Panc1 (cell line): ENCODE data around the gene FILIP1. TPM values are rescaled to one million over a fixed set of nuclear protein-coding genes. Genes with fewer than 3 reads are reported as not detected.

Experiments used
- ATAC-seq: fragments of 200-7000 bp; cut with Tn5 transposase; 2 replicates; pipeline ENCODE4 v1.9.1; 2020; ENCODE audit warnings: mild to moderate bottlenecking, moderate library complexity
- BruUV-seq: library from RNA; stranded (reverse); fragments of 400-500 nt; replicated peaks from 2 replicates; lab custom pipeline; 2021; lab: Mats Ljungman, UMichigan
- CTCF ChIA-PET: fragments of 300-600 bp; sonication (Branson Sonifier 250); formaldehyde crosslinking; loops from one replicate; lab custom pipeline; 2022; ENCODE audit warnings: antibody characterized with exemption; lab: Charles Lee
- POLR2A ChIA-PET: fragments of 300-600 bp; sonication (Branson Sonifier 250); formaldehyde crosslinking; loops from one replicate; lab custom pipeline; 2022; ENCODE audit warnings: antibody characterized with exemption; lab: Charles Lee
- DNase-seq: peaks from one replicate; pipeline ENCODE4 v3.0.0-alpha.2; 2010; ENCODE audit warnings: low read depth, low spot score
- H3K27ac ChIP-seq: 2 replicates; pipeline ENCODE4 v1.5.1; 2011; ENCODE audit warnings: mild to moderate bottlenecking, low read length, inconsistent platforms
- H3K27me3 ChIP-seq: fragments of 200-500 bp; sonication (Bioruptor generic); 2 replicates; pipeline ENCODE4 v1.6.0; 2014; ENCODE audit warnings: low read length, inconsistent platforms; ENCODE audit not compliant: control insufficient read depth, insufficient read depth
- H3K36me3 ChIP-seq: fragments of 200-500 bp; sonication (Bioruptor generic); 2 replicates; pipeline ENCODE4 v1.5.1; 2014; ENCODE audit warnings: inconsistent platforms, mild to moderate bottlenecking, low read length, moderate library complexity; ENCODE audit not compliant: control insufficient read depth, insufficient read depth
- H3K4me1 ChIP-seq: 2 replicates; pipeline ENCODE4 v1.5.1; 2011; ENCODE audit warnings: inconsistent platforms, mild to moderate bottlenecking, low read length, moderate library complexity; ENCODE audit not compliant: control insufficient read depth, insufficient read depth
- H3K4me3 ChIP-seq, 2 experiments: 2 replicates each; pipeline ENCODE4 v1.5.1; 2011 to 2012; ENCODE audit warnings: low read depth in 2 of 2, low read length in 2 of 2, mild to moderate bottlenecking in 2 of 2, inconsistent platforms in 1 of 2, moderate library complexity in 1 of 2
- H3K9me3 ChIP-seq: fragments of 200-500 bp; sonication (Bioruptor generic); 2 replicates; pipeline ENCODE4 v1.5.1; 2014; ENCODE audit warnings: low read depth, mild to moderate bottlenecking, inconsistent platforms, low read length, moderate library complexity; ENCODE audit not compliant: control insufficient read depth, insufficient read depth
- POLR2AphosphoS5 ChIP-seq: IDR thresholded peaks from 2 replicates; pipeline ENCODE4 v1.6.1; 2012; ENCODE audit warnings: mild to moderate bottlenecking, low read depth, low read length, moderate library complexity
- REST ChIP-seq, 2 experiments: IDR thresholded peaks; 2 replicates each; pipeline ENCODE4 v1.6.1; 2011 to 2012; ENCODE audit warnings: low read depth in 2 of 2, control low read depth in 1 of 2, low read length in 1 of 2, mild to moderate bottlenecking in 1 of 2, moderate library complexity in 1 of 2; ENCODE audit not compliant: insufficient read depth in 1 of 2
- SIN3A ChIP-seq: IDR thresholded peaks from 2 replicates; pipeline ENCODE4 v1.6.1; 2012; ENCODE audit warnings: low read depth, mild to moderate bottlenecking, low read length, moderate library complexity, borderline replicate concordance; ENCODE audit not compliant: insufficient read depth
- TCF7L2 ChIP-seq: IDR thresholded peaks from 2 replicates; pipeline ENCODE4 v1.6.1; 2011; ENCODE audit warnings: mild to moderate bottlenecking, low read depth, low read length, inconsistent platforms
- in situ Hi-C: cut with HindIII; loops from 2 replicates; pipeline ENCODE4 v1.10.0; 2016; ENCODE audit warnings: low sequenced_read_pairs, low pct_unique_long_range_greater_than_20kb
- intact Hi-C: fragments of 100-400 bp; cut with micrococcal nuclease; formaldehyde crosslinking; loops from one replicate; pipeline ENCODE4 v1.10.0; 2022; ENCODE audit not compliant: unreplicated experiment
- total RNA-seq: library from RNA; stranded (reverse); gene quantifications from one replicate; pipeline ENCODE4 v1.2.1, GENCODE V29; 2021; ENCODE audit not compliant: unreplicated experiment
- TF ChIP-seq, protein P1 (sequence below): fragments of 450-650 bp; IDR thresholded peaks from 2 replicates; pipeline ENCODE4 v1.5.1; 2017; ENCODE audit warnings: mild to moderate bottlenecking

FILIP1 gene
- total RNA-seq, 1 experiment from 2014 or later: 0.26 TPM

DNA sequence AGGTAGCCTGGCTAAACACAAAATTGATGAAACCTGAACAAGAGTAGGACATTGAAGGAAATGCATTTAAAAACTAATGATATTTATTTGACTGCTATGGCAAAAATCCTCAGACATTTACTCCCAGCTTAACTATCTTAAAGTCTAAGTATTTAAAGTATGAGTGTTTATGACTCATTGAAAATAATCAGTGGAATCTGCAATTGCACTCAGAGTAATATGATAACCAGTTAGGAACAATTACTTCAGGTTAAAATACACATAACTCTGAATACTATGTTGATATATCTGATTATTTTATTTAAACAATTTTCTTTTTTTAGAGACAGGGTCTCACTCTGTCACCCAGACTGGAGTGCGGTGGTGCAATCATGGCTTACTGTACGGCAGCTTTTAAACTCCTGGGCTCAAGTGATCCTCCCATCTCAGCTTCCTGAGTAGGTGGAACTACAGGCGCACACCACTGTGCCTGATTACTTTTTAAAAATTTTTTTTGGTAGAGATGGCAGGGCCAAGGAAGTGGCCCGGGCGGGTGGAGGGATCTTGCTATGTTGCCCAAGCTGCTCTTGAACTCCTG is 43.9 kb downstream of the FILIP1 start:
- Histone ChIP-seq H3K27ac (no peak overlapping the region), H3K36me3 (no peaks in the 10 kb centered on the region), H3K27me3 (no peaks in the 10 kb centered on the region), H3K4me1 (no peaks in the 10 kb centered on the region; the same call in 1 of the 2 replicates), H3K9me3 (no peaks in the 10 kb centered on the region), H3K4me3 (no peak overlapping the region)
- TF ChIP-seq, protein P1, sequence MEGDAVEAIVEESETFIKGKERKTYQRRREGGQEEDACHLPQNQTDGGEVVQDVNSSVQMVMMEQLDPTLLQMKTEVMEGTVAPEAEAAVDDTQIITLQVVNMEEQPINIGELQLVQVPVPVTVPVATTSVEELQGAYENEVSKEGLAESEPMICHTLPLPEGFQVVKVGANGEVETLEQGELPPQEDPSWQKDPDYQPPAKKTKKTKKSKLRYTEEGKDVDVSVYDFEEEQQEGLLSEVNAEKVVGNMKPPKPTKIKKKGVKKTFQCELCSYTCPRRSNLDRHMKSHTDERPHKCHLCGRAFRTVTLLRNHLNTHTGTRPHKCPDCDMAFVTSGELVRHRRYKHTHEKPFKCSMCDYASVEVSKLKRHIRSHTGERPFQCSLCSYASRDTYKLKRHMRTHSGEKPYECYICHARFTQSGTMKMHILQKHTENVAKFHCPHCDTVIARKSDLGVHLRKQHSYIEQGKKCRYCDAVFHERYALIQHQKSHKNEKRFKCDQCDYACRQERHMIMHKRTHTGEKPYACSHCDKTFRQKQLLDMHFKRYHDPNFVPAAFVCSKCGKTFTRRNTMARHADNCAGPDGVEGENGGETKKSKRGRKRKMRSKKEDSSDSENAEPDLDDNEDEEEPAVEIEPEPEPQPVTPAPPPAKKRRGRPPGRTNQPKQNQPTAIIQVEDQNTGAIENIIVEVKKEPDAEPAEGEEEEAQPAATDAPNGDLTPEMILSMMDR: no peak
- TF ChIP-seq SIN3A (no peak), REST (IDR thresholded peaks at IDR 0.05; ENCODE audit: insufficient read depth in 1 of 2, low read depth in 2 of 2, low read length in 1 of 2) (no peak), TCF7L2 (no peak), POLR2AphosphoS5 (no peak)
- CTCF ChIA-PET: no interaction called here
- no peak for DNase-seq
- POLR2A ChIA-PET: no interaction called here
- intact Hi-C loops: no loop called here
- in situ Hi-C loops: no loop called here
- no peak for ATAC-seq
- BruUV-seq: no TSS peak

DNA sequence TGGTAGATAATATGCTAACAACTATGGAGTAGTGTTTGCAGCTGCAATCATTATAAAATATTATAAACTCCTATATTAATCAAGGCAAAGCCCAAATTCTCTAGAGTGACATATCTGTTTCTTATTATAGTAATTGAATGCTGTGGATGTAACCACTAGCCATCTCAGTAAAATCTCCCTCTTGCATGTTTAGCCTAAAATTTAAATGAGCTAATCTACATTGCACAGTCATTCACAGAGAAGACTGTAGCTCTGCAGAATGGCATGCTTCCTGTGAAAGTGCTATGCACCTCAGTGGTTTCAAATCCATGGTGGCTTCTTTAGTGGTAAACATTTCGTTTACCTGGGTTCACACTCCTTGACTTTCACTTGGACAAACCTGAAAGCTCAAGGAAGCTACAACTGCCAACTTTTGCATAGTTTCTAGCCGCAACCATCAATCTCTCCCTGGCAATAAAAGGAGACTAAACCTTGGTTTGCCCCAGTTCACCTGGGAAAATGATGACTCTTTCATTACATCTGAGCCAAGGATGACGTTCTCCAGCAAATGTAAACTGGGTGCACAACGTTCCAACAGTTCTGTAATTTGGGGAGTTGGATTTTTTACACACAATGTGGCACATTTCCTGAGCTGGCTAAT is 47.2 kb downstream of the FILIP1 start:
- ATAC-seq (no peak), DNase-seq (no peak)
- H3K27me3 ChIP-seq: no peaks in the 10 kb centered on the region
- in situ Hi-C loops (no loop called here), intact Hi-C loops (no loop called here)
- no TSS peak for BruUV-seq
- POLR2A ChIA-PET: interaction anchor here (1.0 kb wide), 1 partner anchor 801 kb away, joined by 3 read pairs; no protein-coding TSS in a partner anchor
- H3K4me3 ChIP-seq: no peak overlapping the region
- H3K36me3 ChIP-seq: no peaks in the 10 kb centered on the region
- no peak for TF ChIP-seq REST (IDR thresholded peaks at IDR 0.05; ENCODE audit: insufficient read depth in 1 of 2, low read depth in 2 of 2, low read length in 1 of 2)
- TF ChIP-seq, protein P1: no peak
- no peak for TF ChIP-seq POLR2AphosphoS5
- TF ChIP-seq SIN3A: no peak
- no peak for TF ChIP-seq TCF7L2
- H3K4me1 ChIP-seq: no peaks in the 10 kb centered on the region; the same call in 1 of the 2 replicates
- no peak overlapping the region for H3K27ac ChIP-seq
- CTCF ChIA-PET: no interaction called here
- H3K9me3 ChIP-seq: no peaks in the 10 kb centered on the region
